Activated CD4-positive, alpha-beta T cell treated with anti-CD3 and anti-CD28 coated beads, Interleukin-2, amount 50 U/mL, for 48 hours (primary cell): Measurements from ENCODE around the gene EXOSC5.
"Not testable (repeated sequence)": the region's sequence is repeated elsewhere in the genome, so short reads cannot be mapped to it uniquely, and the experiment has no call there.

Experiments
- DNase-seq, 2 experiments: peaks; one replicate each; pipeline ENCODE4 v3.0.0-alpha.2; 2020

Gene EXOSC5

DNA sequence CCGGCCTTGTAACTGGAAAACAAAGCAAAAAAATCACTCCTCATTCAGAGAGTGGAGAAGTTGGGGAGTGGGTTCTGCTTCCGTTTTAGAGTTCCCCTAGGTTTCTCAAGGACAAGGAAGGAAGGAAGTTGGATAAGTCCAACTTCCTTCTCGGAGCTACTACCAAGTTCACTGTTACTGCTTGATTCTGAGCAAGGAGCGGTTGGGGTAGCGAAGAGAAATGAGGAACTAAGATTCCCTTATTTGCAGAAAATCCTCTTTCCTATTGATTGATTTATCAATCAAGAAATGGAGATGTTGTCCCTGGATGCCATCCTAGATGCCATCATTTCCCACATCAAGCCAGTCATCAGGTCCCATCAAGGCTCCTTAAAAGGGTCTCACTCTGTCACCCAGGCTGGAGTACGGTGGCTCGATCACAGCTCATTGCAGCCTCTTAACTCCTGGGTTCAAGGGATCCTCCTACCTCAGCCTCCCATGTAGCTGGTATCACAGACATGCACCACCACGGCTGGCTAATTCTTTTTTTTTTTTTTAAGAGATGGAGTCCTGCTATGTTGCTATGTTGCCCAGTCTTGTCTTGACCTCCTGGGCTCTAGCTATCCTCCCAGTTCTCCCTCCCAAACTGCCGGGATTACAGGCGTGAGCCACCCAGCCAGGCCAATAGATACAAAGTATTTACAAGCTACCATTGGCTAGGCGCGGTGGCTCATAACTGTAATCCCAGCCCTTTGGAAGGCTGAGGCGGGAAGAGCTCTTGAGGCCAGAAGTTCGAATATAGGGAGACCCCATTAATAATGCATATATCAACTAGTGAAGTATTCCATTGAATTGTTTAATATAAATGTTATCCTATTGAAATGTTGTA is 32.4 kb downstream of the EXOSC5 start:
- no peak for DNase-seq

DNA sequence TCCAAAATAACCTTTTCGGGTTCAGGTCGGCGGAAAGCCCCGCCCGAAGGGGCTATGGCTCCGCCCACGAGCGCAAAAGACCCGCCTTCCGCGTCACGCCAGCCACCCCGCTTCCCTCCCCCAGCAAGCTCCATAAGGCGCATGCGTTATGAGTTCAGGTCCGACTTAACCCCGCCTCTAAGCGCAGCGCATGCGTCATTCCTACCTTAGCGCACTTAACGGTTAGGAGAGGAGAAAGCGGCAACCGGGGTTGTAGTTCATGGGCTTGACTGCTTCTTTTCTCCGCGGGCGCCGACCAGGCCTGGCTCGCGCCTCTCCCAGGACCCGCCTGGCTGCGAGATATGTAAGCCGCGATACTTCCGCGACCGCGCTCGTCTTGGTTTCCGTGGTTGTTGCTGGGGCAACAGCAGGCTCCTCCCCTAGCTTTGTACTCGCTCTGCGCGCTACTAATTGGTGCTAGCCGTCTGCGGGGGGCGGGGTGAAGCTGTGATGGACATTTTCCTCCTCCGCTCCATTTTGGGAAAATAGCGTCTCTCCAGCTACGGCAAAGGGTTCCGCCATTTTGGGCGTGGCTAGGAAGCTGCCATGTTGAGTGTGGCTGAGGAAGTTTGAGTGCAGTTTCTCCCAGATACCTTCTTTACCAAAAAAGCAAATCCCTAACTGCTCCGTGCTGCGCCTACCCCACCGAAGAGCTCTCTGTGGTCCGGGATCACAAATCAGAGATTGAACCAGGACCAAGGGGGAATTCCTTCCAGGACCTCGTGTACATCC is 33.2 kb downstream of the EXOSC5 start, which contains the start of gene B9D2:
Gene B9D2 (minus strand): TSS at position 397 of the 771 bp plus-strand sequence. CDS start 630 bp downstream, outside the sequence.
- peak; percentile 98 to 99 for DNase-seq

DNA sequence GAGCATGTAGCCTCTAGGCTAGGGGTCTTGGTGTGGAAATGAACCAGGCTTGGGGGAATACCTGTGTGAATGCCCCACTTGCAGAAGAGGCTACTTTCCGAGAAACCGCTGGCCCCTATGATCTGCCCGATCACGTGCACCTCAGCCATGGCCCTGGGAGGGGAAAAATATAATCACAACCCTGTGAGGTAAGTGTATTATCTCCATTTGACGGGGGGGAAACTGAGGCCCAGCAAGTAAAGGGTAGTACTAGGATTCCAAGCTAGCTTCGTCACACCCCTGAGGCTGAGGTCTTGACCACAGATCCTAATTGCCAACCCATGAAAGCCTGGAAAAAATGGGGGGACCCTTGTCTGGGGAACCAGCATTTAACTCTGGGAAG is 33.8 kb downstream of the EXOSC5 start:
- no peak for DNase-seq

DNA sequence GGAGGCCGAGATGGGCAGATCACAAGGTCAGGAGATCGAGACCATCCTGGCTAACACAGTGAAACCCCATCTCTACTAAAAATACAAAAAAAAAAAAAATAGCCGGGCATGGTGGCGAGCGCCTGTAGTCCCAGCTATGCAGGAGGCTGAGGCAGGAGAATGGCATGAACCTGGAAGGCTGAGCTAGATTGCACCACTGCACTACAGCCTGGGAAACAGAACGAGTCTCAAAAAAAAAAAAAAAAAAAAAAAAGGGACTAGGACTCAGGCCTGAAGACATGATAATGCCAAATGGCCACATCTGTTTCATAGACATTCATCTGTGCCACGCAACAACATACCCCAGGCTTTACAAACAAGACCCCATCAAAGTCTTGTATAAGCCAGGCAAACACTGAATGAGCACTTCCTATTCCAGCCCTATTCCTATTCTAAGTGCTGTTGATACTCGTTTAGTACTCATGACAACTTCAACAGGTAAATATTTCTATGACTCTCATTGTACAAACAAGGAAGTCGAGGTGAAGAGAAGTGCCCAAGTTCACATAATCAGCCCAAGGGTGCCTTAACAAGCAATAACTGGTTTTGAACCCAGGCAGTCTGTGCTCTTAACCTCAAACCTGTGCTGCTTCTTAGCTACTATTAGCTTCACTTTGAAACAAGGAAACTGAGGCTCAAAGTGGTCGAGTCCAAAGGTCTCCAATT is 34.9 kb downstream of the EXOSC5 start:
- no peak for DNase-seq

DNA sequence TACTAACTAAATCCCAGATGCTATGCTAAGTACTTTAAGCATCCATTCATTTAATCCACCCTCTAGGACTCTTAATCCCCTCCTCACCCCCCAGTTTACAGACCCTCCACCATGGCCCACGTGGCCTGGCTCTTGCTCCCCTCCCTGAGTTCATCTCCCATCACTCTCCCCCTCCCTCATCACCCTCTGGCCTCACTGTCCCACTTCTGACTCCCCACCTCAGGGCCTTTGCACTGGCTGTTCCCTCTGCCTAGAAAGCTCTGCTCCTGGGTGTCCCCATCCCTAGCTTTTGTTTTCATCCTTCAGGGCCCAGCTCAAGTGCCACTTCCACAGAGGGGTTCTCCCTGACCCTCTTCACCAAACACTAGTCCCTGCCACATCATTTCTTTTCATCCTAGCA is 37.4 kb downstream of the EXOSC5 start:
- DNase-seq, result no peak

DNA sequence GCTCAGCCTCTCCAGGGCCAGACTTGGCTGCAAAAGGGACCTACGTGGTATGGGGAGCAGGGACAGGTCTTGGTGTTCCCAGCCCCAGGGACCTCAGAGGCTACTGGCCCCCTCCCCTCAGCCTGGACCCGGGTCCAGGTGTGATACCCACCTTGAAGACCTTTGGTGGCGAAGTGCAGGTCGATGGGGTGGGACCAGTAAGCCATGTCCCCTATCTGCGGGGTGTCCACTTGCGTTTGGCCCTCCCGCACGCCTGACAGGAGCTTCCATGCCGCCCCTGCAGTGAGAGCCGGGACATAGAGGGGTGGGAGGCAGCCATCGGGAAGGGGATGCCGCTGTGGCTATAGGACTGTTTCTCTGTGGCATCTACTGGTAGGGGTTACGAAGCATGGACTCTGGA is 39.4 kb downstream of the EXOSC5 start:
- no peak for DNase-seq

DNA sequence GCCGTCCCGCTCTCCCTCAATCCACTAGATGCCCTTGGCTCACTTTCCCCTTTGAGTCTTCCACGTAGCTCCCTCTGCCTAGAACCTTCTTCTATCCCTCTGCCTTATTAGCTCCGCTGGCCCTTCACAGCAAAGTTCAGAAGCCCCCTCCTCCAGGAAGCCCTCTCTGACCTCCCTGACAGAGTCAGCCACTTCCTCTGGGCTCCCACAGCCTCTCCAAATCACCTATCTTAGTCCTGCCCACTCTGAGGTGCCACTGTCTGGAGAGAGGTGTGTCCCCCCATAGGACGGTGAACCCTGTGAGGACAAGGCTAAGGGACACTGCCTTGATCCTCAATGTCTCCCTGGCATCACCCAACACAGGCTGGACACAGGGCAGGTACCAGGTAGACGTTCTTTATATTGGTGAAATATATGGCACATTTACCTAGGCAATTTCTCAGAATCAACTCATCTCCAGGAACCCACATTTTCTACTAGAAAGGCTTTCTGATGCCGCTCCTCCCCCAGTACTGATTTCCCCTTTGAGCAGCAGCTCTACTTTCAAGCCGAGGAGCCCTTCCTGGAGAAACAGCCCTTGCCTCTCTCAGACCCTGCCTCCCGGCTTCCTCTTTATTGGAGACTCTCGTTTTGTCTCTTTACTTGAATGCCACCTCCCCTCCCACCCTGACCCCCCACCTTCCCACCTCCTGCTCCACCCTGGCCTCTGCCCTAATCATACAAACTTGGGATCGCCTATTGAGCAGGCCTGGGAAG is 40.0 kb downstream of the EXOSC5 start:
- peak in 1 of 2 experiments; percentile 33 for DNase-seq

DNA sequence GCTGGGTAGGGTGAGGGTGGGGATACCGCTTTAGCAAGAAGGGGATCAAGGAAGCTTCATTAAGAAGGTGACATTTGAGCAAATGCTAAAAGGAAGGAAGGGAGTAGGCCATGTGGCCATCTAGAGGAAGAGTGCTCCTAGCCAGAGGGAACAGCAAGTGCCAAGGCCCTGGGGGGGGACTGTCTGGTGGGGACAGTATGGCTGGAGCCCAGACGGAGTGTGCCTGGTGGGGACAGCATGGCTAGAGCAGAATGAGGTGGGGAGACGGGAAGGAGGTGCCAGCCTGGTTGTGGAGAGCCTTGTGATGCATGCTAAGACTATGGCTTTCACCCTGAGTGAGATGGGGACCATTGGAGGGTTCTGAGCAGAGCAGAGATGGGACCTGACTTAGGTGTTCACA is 41.4 kb downstream of the EXOSC5 start:
- no peak for DNase-seq

DNA sequence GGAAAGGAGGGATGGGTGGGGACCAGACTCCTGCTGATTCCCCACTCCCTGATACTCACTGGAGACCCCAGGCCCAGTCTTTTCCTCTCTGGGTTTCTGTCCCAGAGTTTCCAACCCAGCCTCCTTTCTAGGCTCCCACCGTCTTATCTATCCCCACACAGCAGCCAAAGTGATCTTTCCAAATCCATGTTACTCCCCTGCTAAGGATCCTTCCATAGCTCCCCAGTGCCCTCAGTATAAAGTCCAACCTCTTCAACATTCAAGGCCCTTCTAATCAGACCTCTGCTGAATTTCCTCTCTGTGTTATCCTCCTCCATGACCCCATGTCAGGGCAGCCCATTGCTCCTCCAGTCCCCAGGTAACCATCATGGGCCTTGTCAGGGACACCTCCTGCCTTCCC is 42.1 kb downstream of the EXOSC5 start:
- DNase-seq, result no peak

DNA sequence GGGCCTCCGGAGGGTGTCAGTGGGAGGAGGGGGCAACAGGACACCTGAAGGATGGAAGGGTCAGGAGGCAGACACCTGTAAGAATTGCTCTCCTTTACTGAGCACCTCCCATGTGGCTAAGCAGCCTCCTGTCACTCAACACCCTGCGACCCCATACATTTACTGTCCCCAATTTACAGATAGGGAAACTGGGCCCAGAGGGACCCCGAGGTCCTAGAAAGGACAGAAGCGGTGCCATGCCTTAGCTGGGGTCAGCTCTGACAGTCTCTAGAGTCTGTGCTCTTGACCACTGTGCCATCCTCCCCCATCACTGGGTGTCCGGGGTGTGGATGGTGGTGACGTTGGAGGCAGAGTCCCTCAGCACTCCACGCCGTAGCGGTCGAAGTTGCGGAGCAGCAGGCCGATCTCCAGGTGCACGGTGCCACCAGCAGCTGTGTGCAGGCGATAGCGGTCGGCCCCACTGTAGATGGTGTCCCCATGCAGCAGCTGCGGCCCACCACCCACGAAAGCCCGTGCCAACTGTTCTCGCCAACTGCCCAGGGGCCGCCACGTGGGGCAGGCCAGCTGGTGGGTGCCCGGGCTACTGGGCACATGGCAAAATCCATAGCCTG is 42.7 kb downstream of the EXOSC5 start:
- DNase-seq, result no peak

DNA sequence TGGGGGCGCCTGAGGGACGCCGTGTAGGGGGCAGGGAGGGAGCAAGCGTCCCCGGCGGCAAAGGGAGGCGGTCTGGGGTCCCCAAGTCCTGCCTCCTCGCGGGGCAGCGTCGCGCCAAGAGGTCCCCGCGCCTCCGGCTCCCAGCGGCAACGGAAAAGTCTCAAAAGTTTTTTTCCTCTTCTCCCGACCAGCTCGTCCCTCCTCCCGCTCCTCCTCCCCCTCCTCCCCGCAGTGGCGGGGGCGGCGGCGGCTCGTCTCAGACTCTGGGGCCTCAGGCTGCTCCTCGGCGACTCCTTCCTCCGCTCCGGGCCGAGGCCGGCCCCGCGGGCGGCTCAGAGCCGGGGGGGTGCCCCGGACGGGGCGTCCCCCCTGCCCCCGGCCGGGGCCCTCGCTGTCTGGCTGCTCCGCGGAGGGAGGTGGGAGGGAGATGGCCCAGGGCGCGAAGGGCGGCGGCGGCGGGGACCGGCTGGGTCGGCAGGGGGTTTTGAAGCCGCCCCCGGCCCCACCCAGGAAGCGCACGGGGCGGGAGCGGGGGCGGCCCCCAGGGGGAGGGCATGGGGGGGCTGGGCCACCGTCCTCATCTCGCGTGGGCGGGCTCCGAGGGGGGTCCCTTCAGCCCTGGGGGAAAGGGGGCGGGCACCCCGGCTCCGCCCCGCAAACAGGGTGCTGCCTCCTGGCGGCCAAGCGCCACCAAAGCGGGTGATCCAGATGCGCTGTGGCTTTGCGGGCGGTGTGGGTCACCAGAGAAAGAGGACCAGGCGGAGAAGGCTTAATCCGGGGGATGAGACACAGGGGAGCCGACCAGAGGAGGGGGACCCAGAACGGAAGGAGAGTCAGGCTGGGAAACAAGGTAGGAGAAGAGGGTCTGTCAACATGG is 43.5 kb downstream of the EXOSC5 start, which contains the start of gene TGFB1:
Gene TGFB1 (minus strand): TSS at position 457 of the 877 bp plus-strand sequence. CDS start 878 bp downstream, outside the sequence.
- peak; percentile 90 to 92 for DNase-seq

DNA sequence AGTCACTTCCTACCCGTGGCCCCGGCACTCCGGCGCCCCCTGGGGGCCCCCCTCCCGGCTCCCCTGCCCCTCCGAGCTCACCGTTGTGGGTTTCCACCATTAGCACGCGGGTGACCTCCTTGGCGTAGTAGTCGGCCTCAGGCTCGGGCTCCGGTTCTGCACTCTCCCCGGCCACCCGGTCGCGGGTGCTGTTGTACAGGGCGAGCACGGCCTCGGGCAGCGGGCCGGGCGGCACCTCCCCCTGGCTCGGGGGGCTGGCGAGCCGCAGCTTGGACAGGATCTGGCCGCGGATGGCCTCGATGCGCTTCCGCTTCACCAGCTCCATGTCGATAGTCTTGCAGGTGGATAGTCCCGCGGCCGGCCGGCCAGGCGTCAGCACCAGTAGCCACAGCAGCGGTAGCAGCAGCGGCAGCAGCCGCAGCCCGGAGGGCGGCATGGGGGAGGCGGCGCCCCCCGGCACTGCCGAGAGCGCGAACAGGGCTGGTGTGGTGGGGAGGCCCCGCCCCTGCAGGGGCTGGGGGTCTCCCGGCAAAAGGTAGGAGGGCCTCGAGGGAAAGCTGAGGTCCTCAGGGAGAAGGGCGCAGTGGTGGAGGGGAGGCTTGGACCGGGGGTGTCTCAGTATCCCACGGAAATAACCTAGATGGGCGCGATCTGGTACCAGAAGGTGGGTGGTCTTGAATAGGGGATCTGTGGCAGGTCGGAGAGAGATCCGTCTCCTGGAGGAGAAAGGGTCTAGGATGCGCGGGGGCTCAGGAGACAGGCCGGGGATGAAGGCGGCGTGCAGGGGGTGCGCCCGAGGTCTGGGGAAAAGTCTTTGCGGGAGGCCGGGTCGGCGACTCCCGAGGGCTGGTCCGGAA is 44.3 kb downstream of the EXOSC5 start:
- DNase-seq, result peak; percentile 78 to 83

DNA sequence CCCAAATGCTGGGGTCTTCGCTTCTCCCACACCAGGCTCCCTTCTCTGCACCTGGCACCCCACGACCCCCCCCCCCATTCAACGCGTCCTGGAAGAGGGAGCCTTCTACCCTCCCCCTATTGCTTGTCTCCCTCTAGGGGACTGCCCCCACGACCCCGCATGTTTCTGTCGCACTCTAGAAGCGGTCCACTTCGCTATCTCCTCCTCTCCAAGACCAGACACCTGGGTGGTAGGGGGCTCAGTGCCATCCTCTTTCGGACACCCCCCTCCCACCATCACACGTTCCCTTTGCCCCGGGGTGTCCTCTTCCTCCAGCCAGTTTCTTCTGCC is 44.9 kb downstream of the EXOSC5 start:
- DNase-seq, result no peak

DNA sequence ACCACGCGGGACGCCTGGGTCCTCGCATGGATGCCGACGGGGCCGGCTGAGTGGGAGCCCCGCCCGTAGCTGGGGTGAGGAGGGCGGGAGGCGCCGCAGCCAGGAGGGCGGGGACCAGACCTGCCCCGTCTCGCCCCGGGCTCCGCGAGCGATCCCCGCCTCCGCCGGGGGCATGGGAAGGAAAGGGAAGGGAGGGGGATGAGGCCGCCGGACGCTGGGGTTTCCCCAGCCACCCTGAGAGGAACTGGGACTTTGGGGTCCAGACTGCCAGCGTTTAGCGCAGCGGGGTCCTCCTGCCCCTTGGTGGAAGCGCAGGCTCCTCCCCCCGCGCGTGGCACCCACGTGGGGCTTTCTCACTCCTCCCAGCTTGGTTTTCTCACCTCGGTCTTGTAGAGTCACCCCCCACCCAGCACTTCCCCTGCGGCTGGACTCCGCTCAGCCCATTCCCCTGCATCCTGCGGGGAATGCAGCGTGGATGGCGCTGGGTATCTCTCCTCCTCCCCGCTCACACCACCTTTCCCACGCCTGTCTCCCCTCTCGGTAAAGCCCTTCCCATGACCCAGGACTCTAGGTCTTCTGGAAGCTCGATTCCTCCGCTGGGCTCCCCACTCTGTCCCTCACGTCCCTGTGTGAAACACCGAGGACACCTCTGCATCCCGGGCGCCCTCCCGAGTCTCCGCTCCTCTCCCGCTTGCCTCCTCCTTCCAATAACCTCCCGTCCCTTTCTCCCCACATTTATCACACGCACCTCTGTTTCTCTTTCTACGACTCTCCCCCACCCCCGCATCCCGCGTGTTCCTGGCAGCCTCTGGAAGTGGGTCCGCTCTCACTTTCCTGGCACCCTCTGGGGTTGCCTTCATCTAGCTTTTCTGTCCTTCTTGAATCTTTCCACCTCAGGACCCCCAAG is 45.6 kb downstream of the EXOSC5 start:
- peak; percentile 80 to 83 for DNase-seq

DNA sequence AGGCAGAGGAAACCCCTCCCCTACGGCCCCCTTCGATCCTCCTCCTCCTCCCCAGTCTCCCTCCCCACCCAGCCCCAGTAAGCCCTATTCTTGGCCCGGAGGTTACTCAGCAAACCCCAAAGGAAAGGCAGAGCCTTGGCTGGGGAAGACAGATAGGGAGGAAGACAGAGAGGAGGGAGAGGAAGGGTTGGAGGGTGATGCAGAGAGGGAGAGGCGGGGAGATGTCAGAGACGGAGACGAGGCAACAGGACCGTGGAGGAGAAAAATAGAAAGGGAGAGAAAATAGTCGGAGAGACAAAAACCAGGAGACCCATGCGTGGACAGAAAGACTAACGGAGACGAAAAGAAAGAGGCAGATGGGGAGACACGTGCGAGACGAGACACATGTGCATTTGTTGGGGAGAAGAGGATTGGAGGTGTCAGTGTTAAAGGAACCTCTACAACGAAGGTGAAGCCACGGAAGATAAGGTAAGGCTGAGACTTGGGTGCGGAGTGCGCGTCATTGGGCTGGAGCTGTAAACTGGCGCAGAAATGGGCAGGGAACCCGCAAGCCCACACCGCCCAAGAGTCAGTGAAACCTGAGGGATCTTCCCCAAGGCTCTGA is 46.3 kb downstream of the EXOSC5 start:
- DNase-seq, result no peak

DNA sequence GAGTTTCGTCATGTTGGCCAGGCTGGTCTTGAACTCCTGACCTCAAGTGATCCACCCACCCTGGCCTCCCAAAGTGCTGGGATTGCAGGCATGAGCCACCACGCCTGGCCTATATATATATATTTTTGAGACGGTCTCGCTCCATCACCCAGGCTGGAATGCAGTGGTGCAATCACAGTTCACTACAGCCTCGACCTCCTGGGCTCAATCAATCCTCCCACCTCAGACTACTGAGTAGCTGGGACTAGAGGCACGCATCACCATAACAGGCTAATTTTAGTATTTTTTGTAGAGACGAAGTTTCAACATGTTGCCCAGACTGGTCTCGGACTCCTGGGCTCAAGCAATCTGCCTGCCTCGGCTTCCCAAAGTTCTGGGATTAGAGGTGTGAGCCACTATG is 50.2 kb downstream of the EXOSC5 start:
- DNase-seq, result not testable (repeated sequence)

DNA sequence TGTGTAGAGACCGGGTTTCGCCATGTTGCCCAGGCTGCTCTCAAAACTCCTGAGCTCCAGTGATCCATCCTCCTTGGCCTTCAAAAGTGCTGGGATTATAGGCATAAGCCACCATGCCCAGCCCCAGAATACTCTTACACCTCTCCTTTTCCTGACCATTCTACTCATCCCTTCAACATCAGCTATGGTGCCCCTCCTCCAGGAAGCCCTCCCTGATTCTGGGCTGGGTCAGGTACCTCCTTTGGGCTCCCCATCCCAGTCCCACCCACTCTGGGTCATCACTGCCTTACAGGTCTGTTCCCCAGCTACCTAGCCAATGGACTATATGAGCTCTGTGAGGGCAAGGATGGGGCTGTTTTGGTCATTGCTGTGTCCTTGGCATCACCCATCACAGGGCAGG is 53.0 kb downstream of the EXOSC5 start:
- no peak for DNase-seq

DNA sequence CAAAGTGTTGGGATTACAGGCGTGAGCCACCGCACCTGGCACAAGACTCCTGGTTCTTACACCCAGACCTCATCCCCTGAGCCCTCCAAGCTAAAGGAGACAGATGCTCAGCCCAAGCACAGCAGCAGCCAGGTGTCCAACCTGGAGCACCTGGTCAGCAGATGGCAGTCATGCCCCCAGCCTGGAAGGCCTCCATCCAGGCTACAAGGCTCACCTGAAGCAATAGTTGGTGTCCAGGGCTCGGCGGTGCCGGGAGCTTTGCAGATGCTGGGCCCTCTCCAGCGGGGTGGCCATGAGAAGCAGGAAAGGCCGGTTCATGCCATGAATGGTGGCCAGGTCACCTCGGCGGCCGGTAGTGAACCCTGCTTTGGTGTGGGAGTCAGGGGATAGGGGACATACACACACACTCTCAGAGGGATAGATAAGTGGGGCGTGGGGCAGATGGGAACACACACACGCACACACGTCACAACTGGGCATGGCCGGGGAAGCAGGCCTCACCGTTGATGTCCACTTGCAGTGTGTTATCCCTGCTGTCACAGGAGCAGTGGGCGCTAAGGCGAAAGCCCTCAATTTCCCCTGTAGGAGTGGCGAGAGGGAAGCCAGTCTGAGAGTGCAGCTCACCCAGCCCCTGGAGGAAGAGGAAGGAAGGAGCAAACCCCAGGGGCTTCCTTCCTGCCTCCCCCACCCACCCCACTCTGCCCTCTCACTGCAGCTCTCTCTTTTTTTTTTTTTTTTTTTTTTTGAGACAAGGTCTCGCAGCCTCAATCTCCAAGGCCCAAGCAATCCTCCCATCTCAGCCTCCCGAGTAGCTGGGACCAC is 55.3 kb downstream of the EXOSC5 start:
- DNase-seq, result no peak
